Non-pigmented ciliary epithelial cell (primary cell): ENCODE results near the gene CENPN.

Experiments
- DNase-seq: peaks from one replicate; pipeline ENCODE4 v3.0.0-alpha.2; 2010; ENCODE audit warnings: low read depth

The CENPN gene

DNA sequence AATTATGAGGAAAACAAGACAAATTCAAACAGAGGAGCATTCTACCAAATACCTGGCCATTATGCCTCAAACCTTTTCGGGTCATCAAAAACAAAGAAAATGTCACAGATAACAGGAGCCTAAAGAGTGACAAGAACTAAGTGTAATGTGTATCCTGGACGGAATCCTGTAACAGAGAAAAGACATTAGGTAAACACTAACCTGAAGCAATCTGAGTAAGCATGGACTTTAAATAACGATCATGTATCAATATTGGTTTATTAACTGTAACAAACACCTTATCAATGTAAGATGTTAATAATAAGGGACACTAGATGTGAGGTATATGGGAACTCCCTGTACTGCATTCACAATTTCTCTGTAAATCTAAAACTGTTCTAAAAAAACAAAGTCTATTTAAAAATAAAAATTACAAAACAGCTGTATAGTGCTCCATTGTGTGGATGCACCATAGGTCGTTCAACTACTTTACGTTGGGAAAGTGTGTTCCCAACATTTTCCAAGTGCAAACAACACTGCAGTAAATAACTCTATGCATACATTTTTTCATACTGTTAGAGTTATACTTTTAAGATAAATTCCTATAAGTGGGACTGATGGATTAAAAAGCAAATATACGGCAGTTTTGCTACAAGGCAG is 15.1 kb upstream of the CENPN start:
- no peak for DNase-seq

DNA sequence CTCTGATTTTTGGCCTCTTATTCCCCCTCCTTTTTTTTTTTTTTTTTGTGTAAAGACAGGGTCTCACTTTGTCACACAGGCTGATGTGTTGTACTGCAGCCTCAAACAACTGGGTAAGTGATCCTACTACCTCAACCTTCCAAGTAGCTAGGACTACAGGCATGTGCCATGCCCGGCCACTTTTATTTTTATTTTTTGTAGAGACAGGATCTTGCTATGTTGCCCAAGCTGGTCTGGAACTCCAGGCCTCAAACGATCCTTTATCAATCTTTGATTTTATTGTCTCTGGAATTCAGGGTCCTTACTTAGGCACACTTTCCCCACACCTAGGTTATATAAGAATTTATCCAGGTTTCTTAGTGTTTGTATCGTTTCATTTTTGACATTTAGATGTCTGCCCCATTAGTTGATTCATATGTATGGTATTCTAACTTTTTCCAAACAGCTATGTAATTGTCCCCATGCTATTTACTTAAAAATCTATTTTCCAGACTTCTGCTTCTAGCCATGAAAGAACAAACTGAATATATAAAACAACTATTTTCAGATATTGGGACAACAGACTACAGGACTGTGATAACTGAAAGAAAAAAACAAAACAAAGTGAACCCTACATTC is 14.2 kb upstream of the CENPN start:
- DNase-seq, result no peak

DNA sequence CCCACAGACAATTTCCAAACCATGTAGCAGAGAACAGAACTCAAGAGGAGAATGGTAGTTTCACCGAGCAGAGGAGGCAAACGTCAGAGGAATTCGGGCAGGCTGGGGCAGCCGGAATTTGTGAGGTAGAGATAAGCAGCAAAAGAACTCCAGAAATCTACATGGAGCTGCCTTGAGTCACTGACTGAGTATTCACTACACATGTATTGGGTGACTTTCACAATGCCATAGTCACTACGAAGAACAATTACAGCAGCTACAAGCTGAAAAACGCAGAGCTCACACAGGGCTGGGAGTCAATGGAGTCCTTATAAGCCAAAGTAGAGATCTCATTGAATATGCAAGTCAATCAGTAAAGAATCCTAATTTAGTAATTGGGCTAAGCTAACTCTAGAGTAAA is 13.7 kb upstream of the CENPN start:
- peak; percentile 88 for DNase-seq

DNA sequence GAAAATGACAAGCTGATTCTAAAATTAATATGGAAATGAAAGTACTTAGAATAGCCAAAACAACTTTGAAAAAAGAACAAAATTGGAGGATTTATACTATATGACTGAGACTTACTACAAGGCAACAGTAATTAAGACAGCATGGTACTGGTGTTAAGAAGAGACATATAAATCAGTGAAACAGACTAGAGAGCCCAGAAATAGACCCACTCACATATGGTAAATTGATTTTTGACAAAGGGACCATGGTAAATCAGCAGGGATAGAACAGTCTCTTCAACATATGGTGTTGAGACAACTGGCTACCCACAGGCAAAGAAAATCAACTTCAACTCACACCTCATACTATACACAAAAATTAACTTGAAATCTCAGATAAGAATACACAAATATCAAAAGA is 13.2 kb upstream of the CENPN start:
- no peak for DNase-seq

DNA sequence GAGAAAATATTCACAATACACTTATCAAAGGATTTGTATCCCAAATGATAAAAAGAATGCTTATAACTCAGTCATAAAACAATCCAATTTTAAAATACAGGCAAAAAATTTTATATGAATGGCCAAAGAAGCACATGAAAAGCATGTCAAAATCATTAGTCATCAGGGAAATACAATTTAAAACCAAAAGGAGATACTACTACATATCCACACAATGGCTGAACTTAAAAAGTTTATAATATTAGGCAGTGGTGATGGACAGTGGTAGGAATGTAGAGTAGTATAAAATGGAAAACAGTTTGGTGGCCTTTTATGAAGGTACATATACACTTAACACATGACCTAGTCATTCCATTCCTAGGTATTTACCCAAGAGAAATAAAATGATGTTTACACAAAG is 12.6 kb upstream of the CENPN start:
- no peak for DNase-seq

DNA sequence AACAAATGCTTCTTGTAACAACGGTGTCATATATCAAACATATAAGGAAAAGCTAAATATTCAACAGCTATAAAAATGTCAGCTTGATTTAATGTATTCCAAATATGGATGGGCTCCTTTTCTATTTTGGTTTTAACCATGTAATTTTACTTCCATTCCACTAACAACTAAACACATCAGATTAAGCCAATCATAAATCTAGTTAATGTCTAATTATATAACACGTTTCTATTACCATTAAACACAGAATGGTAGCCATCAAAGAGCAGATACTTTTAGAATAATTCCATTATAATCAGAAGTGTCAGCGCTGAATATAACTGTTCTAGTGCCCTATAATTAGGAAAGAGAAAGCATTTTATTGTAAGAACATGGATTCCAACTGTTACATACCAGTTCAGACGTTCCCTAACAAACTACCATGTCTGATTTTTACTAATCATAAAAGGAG is 10.3 kb upstream of the CENPN start:
- no peak for DNase-seq

DNA sequence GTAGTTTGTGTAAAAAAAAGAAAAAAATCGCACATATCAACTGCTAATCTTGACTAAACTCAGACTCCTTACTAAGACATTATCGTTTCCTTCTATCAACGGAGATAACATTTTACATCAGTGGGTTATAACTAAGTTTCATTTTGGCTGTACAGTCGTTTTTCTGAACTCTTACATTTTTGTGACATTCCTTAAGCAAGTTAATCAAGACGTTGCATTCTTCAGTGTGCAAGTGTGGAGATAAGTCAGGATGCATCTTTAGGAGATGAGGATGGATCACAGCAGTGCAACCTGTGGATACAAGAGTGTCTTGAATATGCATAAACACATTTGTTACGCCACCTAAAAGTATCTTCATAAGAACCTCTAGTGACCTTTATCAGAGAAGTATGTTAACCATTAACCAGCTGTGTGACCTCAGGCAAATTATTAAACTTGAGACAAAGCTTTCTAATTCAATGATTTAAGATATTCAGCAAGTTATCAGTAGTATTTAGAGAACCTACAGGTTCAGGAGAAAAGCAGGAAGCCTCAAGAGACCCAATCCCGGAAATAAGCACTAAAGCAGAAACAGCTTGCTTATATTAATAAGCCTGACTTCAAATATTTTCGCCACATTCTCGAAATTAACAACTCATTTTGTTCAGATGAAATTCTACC is 9.7 kb upstream of the CENPN start:
- no peak for DNase-seq

DNA sequence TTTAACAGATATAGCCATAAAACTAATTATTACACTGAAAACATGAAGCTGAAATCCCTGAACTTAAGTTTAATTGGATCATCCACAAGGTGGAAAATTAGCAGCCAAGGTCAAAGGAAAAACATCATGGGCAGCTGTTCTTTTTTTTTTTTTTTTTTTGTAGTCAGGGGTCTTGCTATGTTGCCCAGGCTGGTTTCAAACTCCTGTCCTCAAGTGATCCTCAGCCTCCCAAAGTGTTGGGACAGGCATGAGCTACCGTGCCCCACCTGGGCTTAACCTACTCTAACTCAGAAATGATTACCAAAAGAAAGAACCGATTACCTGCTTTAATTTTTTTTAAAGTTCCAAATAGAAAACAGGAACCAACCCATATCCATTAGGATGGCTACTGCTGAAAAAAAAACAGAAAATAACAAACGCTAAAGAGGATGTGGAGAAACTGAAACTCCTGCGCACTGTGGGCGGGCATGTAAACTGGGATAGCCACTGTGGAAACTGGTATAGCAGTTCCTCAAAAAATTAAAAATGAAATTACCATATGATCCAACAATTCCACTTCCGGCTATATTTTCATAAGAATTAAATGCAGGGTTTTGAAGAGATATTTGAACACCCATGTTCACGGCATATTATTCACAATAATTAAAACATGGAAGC is 8.9 kb upstream of the CENPN start:
- no peak for DNase-seq

DNA sequence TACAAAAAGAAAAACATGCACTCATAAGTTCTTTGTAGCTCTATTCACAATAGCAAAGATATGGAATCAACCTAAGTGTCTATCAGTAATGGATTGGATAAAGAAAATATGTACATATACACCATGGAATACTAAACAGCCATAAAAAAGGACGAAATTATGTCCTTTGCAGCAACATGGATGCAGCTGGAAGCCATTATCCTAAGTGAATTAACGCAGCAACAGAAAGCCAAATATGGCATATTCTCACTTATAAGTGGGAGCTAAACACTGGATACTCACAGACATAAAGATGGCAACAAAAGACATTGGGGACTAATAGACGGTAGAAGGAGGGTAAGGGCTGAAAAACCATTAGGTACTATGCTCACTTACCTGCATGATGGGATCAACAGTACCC is 6.1 kb upstream of the CENPN start:
- DNase-seq, result no peak

DNA sequence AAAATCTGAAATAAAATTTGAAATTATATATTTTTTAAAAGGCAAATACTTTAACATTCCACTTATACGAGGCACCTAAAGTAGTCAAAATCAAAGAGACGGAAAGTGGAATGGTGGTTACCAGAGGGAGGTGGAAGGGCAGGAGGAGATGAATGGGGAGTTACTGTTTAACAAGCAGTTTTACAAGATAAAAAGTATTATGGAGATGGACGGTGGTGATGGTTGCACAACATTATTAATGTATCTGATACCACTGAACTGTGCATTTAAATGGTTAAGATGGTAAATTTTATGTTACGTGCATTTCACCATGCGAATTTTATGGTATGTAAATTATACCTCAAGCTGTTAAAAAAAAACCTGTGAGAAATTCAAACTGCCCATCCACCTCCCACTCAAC is 5.7 kb upstream of the CENPN start:
- no peak for DNase-seq

DNA sequence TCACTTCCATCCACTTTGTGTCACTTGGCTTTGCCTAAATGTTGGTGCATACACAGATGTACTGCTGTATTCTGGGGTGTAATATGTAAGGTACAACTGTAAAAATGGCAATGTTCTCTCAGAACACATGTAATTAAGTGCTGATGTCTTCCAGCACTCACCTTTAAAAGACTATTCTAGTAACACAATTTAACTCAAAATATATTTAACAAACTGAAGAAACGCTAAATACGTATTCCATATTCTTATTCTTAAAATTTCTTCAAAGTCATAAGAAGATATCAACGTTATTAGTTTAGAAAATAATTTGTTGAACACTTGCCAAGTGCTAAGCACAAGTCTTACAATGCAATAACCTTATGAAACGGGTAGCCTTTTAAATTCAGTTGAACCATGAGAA is 4.0 kb upstream of the CENPN start:
- DNase-seq, result no peak

DNA sequence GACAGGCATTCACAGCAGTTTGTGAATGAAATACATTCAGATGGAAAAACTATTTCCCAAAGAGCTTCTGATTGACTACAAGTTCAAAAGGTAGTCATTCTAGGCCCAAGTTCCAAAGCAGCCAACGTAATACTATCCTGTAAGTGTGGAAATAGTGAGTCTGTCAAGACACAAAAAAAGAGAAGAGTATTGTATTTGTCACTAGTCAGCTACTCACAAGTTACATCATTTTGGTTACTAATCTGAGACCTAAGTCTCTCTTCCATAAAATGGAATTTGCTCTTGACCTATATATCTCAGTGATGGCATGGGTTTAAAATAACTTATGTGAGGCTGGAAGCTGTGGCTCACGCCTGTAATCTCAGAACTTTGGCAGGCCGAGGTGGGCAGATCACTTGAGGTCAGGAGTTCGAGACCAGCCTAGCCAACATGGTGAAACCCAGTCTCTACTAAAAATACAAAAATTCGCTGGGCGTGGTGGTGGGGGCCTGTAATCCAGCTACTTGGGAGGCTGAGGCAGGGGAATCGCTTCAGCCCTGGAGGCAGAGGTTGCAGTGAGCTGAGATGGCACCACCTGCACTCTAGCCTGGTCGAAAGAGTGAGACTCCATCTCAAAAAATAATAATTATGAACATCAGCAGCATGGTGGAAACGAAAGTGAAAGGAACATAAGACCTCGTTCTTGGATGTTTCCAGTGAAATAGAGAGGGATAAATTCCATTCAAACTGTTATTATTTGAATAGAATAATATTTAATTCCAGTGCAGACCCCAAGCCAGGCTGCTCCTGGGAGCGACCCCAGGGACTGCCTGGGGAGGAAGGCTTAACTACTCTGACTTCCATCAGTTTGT is 3.2 kb upstream of the CENPN start:
- no peak for DNase-seq

DNA sequence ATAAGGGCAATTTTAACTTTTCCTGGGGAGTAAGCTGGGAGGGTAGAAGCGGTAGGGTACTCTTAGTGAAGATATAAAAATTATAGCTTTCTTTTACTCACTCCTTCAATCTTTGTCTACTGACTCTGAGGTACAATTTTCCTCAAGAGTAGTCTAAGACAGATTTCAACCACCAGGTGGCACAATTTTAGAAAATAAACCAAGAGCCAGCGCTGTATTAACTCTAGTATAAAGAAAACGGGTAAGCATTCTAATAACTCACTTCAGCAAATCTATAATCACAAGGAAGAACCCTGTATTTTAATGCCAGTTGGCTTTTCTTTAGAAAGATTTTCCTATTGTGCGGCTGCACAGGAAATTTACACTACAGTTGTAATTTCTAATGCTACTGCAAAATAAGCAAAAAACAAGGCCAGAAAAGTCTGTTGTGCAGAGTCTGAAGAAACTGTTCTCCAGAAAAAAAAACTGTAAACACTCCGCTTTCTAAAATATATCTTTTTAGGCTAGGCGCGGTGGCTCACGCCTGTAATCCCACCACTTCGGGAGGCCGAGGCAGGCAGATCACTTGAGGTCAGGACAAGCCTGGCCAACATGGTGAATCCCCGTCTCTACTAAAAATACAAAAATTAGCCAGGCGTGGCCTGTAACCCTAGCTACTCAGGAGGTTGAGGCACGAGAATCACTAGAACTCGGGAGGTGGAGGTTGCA is 2.2 kb upstream of the CENPN start:
- no peak for DNase-seq

DNA sequence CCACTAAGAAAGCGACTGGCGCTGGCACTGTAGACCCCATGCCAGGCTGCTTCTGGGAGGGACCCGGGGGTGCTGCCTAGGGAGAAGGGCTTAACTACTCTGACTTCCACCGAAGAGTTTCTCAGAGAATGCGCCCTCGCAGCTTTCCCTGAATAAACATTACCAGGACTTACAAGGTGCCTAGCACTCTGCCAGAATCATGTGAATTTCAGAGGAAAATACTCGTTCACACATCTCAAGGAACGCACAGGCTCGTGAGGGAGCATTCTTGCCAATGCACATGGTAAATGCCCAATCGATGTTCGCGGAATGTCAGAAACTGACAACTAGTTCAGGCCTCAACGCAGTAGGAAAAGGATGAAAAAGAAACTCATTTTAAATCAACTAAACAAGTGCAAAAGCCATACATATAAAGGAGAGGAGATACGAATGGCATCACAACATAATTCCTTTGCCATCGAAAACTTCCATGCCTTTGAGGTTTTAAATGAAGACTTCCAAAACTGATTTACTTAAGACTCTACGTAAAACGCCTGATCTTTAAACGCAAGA is 1.3 kb upstream of the CENPN start:
- DNase-seq, result no peak

DNA sequence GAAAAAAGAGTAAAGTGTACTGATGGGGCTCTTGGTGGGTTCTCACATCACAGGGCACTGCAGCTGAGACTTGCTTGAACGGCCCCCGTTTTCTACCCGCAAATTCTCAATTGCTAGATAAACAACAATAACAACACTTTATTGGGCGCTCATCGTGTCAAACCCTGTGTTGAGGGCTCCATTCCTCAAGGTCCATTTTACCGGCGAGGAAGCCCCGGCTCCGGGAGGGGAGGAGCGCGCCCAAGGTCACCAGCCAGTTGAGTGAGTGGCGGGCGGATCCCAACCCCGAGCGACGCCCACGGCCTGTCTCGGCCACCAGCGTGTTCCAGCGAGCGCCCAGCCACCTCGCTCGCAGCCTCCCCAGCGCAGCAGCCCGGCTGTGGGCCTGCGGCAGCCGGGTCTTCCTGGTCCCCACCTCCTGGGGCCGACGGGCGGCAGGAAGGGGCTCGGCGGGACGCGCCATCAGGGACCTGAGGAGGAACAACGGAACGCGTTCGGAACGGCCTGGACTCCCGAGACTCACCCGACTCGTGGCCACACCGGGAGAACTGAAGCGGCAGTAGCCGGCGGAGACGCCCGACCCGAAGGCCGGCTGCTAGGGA is 702 bp upstream of the CENPN start:
- DNase-seq, result no peak

DNA sequence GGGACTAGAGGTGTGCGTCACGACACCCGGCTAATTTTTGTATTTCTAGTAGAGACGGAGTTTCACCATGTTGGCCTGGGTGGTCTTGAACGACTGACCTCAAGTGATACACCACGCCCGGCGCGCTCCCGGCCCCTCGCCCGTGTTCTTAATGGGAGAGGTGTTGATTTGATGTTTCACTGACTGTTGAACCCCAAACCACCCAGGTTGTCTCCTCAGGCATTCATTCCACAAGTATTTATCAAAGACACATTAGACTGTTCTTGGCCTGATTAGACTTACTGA is 1.4 kb downstream of the CENPN start:
- DNase-seq, result no peak

DNA sequence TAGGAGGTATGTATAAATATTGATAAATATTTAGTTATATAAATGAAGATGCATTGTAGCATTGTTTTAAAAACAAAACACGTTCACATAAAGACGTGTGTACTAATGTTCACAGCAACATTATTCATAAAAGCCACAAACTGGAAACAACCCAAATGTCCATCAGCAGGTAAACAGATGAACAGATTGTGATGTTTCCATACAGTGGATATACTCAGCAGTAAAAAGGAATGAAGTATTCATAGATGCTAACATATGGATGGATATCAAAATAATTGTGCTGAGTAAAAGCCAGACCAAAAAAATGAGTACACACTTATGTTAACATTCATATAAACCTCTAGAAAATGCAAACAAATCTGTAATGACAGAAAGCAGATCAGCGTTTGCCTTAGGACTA is 6.0 kb downstream of the CENPN start:
- no peak for DNase-seq

DNA sequence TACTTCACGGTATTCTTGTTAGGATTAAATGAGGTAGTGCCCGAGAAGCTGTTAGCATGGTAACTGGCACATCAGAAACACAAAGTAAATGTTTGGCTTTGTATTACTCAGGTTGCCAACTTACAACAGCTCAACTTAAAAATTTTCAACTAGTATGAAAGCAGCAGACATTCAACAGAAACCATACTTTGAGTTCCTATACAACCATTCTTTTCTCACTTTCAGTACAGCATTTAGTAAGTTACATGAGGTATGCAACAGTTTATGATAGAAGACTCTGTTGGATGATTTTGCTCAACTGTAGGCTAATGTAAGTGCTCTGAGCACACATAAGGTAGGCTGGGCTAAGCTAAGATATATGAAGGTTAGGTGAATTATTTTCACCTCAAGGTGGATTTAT is 7.7 kb downstream of the CENPN start:
- no peak for DNase-seq

DNA sequence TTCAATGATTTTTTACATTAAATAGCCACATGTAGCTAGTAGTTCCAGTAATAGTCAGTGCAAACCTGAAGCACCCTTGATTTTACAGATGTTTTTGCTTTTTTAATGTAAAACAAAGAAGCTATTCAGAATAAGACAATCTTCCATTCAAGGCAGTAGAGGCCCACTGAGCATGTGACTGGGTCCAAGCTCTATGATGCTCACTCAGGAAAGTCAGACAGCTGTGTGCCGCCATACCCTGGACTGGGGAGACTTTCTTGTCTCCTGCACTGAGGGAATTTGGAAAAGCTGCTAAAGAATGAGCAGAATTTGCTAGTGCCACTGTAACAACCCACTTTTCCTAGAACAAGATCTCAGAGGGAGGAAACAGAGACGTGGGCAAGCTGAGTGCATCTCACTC is 11.5 kb downstream of the CENPN start:
- DNase-seq, result no peak

DNA sequence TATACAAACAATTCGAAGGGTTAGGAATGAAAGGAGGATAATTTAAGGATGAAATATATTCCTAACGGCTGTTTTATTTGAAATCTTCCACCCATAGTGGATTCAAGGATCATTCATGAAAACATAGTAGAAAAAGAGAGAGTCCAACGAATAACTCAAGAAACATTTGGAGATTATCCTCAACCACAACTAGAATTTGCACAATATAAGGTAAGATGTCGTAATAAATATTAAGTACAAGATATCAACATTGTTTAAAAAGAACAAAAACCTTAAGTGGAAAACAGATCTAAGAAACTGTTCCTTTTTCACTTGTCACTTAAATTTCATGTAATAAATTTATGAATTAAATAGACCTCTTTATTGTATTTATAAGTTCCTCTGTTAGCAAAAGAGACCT is 19.4 kb downstream of the CENPN start:
- no peak for DNase-seq

DNA sequence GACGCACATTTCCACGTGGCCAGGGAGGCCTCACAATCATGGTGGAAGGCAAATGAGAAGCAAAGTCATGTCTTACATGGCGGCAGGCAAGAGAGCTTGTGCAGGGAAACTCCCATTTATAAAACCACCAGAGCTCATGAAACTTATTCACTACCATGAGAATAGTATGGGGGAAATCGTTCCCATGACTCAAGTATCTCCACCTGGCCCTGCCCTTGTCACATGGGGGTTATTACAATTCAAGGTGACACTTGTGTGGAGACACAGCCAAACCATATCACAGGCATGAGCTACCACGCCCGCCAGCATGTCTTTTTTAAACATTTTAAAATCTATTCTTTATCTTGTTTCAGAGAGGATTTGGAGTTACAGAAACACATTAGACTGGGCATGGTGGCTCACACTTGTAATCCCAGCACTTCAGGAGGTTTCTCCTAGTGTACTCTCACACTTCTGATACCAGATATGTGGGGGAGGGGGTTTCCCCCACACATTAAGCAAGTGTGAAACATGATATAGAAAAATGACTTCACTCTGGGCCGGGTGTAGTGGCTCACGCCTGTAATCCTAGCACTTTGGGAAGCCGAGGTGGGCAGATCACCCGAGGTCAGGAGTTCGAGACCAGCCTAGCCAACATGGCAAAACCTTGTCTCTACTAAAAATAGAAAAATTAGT is 23.1 kb downstream of the CENPN start:
- no peak for DNase-seq
